Common myeloid progenitor, CD34-positive (primary cell): Measurements from ENCODE around the gene DNTT.

ENCODE experiments used
- CTCF ChIA-PET: fragments of 350-600 bp; sonication (Branson Sonifier 250); formaldehyde crosslinking; loops from one replicate; lab custom pipeline; 2021; ENCODE audit warnings: antibody characterized with exemption; lab: Charles Lee
- POLR2A ChIA-PET: fragments of 350-600 bp; sonication (Branson Sonifier 250); formaldehyde crosslinking; loops from one replicate; lab custom pipeline; 2021; ENCODE audit warnings: antibody characterized with exemption; lab: Charles Lee
- DNase-seq, 3 donors: peaks; one replicate each; pipeline versions ENCODE4 v3.0.0 to v3.0.0-alpha.2; 2013
- H3K27ac ChIP-seq, 2 experiments: 1 replicate in 1 of 2; 2 replicates in 1 of 2; pipeline ENCODE4 v1.7.0; 2013; ENCODE audit warnings: inconsistent platforms in 2 of 2, low read length in 2 of 2, mild to moderate bottlenecking in 2 of 2, low read depth in 1 of 2, moderate library complexity in 1 of 2; ENCODE audit not compliant: severe bottlenecking in 2 of 2, insufficient read depth in 1 of 2, poor library complexity in 1 of 2
- H3K27me3 ChIP-seq, 5 experiments: replicated peaks in 2 of 5; 1 replicate in 3 of 5; 2 replicates in 2 of 5; pipeline versions ENCODE4 v1.6.1 to v1.7.0; 2013; ENCODE audit warnings: low read length in 4 of 5, mild to moderate bottlenecking in 2 of 5, moderate library complexity in 2 of 5, inconsistent platforms in 1 of 5; ENCODE audit not compliant: insufficient read depth in 5 of 5, control insufficient read depth in 4 of 5
- H3K36me3 ChIP-seq, 4 experiments: 1 replicate in 2 of 4; 2 replicates in 2 of 4; pipeline versions ENCODE4 v1.6.1 to v1.7.0; 2013; ENCODE audit warnings: low read length in 3 of 4, control low read depth in 1 of 4, mild to moderate bottlenecking in 1 of 4; ENCODE audit not compliant: control insufficient read depth in 4 of 4, insufficient read depth in 4 of 4
- H3K4me1 ChIP-seq, 4 experiments: 1 replicate in 3 of 4; 2 replicates in 1 of 4; pipeline versions ENCODE4 v1.6.1 to v1.7.1; 2013; ENCODE audit warnings: low read length in 3 of 4, mild to moderate bottlenecking in 3 of 4, control low read depth in 1 of 4, inconsistent platforms in 1 of 4, moderate library complexity in 1 of 4; ENCODE audit not compliant: control insufficient read depth in 4 of 4, insufficient read depth in 4 of 4; ENCODE audit errors: control extremely low read depth in 1 of 4
- H3K4me3 ChIP-seq, 7 experiments: 1 replicate in 4 of 7; 2 replicates in 3 of 7; pipeline versions ENCODE4 v1.5.1 to v1.7.0; 2013; ENCODE audit warnings: mild to moderate bottlenecking in 7 of 7, low read length in 6 of 7, moderate library complexity in 6 of 7, inconsistent platforms in 2 of 7, low read depth in 2 of 7, control low read depth in 1 of 7; ENCODE audit not compliant: insufficient read depth in 4 of 7, control insufficient read depth in 1 of 7; ENCODE audit errors: extremely low read depth in 1 of 7
- H3K9me3 ChIP-seq, 5 experiments: 1 replicate in 4 of 5; 2 replicates in 1 of 5; pipeline versions ENCODE4 v1.6.1 to v1.7.1; 2013; ENCODE audit warnings: low read length in 4 of 5, mild to moderate bottlenecking in 2 of 5, inconsistent platforms in 1 of 5, low read depth in 1 of 5, moderate library complexity in 1 of 5; ENCODE audit not compliant: control insufficient read depth in 4 of 5, insufficient read depth in 2 of 5; ENCODE audit errors: control extremely low read depth in 1 of 5
- WGBS: methylation state at CpG from one replicate; pipeline ENCODE4 v1.1.5; 2013; ENCODE audit not compliant: insufficient coverage; 5-methylcytosine and 5-hydroxymethylcytosine counted together

Gene DNTT

GRCh38 chr10:96352027-96352426 is 47.8 kb downstream of the DNTT start:
- no peak overlapping the region for H3K27ac ChIP-seq
- no peaks in the 10 kb centered on the region for H3K9me3 ChIP-seq
- H3K4me1 ChIP-seq: no peaks in the 10 kb centered on the region
- H3K27me3 ChIP-seq: peaks cover 0 to 6% (median 0%) of the 10 kb centered on the region in 5 experiments
- ChIA-PET CTCF (interaction anchor here (1.2 kb wide), 1 partner anchor 23 kb away, joined by 3 read pairs; no protein-coding TSS in a partner anchor), POLR2A (no interaction called here)
- H3K4me3 ChIP-seq: no peak overlapping the region
- no peak for DNase-seq
- no peaks in the 10 kb centered on the region for H3K36me3 ChIP-seq

DNA sequence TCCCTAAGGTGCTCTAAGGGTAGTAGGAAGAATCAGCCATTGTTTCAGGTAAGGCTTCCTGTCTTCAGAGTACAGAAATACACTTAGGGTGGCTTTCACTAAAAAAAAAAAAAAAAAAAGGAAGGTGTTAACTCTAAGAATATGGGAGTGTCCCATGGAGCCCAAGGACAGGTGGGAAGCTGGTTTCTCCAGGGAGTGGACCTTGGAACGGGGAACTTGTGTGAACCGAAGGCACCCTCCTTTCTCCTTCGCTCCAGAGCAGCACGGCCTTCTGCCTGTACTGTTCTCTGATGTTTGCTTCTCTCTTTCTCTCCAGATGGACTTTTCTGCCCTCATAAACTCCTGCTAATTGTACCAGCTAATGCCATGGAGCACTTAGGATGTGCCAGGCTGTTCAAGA is 48.3 kb downstream of the DNTT start:
- Histone ChIP-seq H3K4me3 (no peak overlapping the region), H3K9me3 (no peaks in the 10 kb centered on the region), H3K27me3 (peaks cover 0 to 10% (median 0%) of the 10 kb centered on the region in 5 experiments), H3K27ac (no peak overlapping the region), H3K36me3 (no peaks in the 10 kb centered on the region), H3K4me1 (no peaks in the 10 kb centered on the region)
- ChIA-PET CTCF (interaction anchor here (1.2 kb wide), 1 partner anchor 22 kb away, joined by 3 read pairs; no protein-coding TSS in a partner anchor), POLR2A (no interaction called here)
- WGBS: 71% methylated on average over 4 of the region's 4 CpGs
- no peak for DNase-seq

DNA sequence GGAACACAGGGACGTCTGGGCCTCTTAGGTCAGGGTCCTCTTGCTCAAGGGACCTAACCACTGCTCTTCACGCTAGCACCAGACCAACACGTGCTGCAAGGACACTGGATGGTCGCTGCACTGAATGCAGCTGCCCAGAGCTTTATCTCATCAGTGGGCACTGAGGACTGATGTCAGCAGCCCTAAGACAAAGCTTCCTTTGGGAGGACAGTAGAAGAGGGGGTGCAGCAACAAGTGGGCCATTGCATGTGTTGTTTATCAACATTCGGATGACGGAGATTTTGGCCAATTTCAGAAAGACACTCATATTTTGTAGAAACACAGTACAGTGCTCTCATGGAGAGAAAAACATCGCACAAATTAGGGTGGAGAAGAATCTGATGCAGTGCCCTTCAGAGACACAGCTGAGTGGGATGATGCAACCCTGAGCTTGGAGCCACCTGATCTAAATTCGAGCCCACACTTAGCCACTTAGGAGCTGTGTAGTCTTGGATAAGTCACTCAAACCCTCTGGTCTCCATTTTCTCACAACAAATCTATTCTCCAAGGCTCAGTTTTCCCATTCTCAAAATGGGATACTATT is 52.9 kb downstream of the DNTT start:
- Histone ChIP-seq H3K4me3 (no peak overlapping the region), H3K9me3 (no peaks in the 10 kb centered on the region), H3K27me3 (peaks cover 0 to 15% (median 0%) of the 10 kb centered on the region in 5 experiments), H3K36me3 (no peaks in the 10 kb centered on the region), H3K4me1 (no peaks in the 10 kb centered on the region), H3K27ac (no peak overlapping the region)
- ChIA-PET CTCF (interaction anchor here (1.0 to 2.0 kb wide), 8 partner anchors 8 to 127 kb away, joined by 3 to 9 read pairs (median 4); no protein-coding TSS in a partner anchor), POLR2A (interaction anchor here (0.5 kb wide), 1 partner anchor 20 kb away, joined by 3 read pairs; no protein-coding TSS in a partner anchor)
- DNase-seq: no peak
- 84% methylated on average over 8 of the region's 8 CpGs for WGBS

DNA sequence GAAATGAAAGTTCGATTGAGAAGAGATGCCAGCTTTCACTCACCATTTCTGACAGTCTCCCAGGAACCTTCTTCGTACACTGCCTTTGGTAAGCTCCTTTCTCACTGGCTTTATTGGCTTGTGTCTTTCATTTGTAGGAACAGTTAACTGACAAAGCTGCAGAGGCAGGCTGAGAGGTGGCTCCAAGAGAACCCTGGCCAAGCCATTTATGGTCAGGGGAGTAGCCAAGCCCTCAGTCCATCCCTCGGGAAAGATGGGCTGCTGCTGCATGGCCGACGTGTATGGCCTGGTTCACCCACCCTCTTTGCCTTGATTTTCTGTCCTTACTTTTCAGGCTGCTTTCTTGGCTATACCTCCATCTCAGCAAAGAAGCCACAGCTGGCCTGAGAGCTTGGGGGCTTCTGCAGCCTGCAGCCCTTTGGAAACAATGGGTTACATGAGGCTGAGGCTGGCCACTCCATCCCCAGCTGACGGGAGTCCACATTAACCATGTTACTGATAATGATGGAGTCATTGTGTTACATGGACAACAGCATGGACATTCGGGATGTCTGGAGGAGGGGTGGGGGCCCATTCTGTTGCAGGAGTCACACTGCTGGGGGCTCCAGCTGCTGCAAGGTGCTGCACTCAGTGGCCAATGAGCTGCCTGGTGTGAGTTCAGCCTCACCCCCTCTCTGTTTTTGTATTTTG is 54.8 kb downstream of the DNTT start, which contains the start of gene OPALIN:
TSS of gene OPALIN (minus strand) at position 152 of the 690 bp plus-strand sequence. CDS start at position 46, 106 bp downstream.
- 85% methylated on average over 3 of the region's 7 CpGs for WGBS
- POLR2A ChIA-PET: no interaction called here
- no peak for DNase-seq
- peaks cover 0 to 1% (median 0%) of the 10 kb centered on the region in 5 experiments for H3K9me3 ChIP-seq
- no peak within 1 kb of the TSS for H3K4me3 ChIP-seq
- H3K27ac ChIP-seq: no peak within 1 kb of the TSS
- CTCF ChIA-PET: no interaction called here
- H3K36me3 ChIP-seq: no peaks in the 10 kb centered on the region
- peaks cover 0 to 15% (median 0%) of the 10 kb centered on the region in 5 experiments for H3K27me3 ChIP-seq
- H3K4me1 ChIP-seq: no peaks in the 10 kb centered on the region

DNA sequence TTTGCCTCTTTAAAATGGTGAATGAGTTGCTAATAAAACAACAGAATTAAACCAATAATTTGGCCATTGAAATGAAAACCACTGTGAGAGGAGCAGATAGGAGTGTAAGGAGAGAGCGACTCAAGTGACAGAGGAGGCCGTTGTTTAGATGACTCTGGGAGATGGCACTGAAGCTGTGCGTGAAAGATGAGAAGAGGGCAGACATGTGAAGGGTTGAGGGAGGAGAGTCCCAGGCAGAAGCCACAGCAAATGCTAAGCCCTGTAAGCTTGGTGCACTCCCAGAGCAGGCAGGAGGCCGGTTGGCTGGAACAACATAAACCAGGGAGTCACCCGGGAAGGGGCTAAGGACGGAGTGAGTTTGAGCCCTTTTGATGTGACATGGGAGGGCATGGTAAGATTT is 55.4 kb downstream of the DNTT start:
- Histone ChIP-seq H3K27ac (no peak overlapping the region), H3K36me3 (no peaks in the 10 kb centered on the region), H3K27me3 (peaks cover 0 to 15% (median 0%) of the 10 kb centered on the region in 5 experiments), H3K4me3 (no peak overlapping the region), H3K4me1 (no peaks in the 10 kb centered on the region), H3K9me3 (peaks cover 0 to 1% (median 0%) of the 10 kb centered on the region in 5 experiments)
- ChIA-PET POLR2A (no interaction called here), CTCF (no interaction called here)
- no peak for DNase-seq
- 100% methylated on average over 6 of the region's 6 CpGs for WGBS

DNA sequence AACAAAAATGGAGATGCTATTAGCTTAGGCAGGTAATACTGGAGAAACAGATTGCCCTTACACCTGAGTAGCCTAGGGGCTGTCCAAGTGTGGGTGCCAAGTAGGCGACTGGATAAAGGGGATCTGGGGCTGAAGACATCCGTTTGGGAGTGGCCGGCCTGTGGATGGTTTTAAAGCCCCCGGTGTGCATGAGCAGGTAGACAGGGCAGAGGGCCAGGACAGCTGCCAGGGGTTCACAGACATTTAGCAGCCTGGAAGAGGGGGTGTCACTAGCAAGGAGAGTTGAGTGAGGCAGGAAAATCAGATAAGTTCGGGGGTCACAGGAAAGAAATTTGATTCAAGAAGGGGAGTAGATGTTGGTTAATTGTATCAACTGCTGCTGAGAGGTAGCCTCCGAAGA is 56.1 kb downstream of the DNTT start:
- peaks cover 0 to 15% (median 0%) of the 10 kb centered on the region in 5 experiments for H3K27me3 ChIP-seq
- H3K4me1 ChIP-seq: no peaks in the 10 kb centered on the region
- DNase-seq: no peak
- no peak overlapping the region for H3K27ac ChIP-seq
- no peak overlapping the region for H3K4me3 ChIP-seq
- ChIA-PET CTCF (no interaction called here), POLR2A (no interaction called here)
- peaks cover 0 to 1% (median 0%) of the 10 kb centered on the region in 5 experiments for H3K9me3 ChIP-seq
- H3K36me3 ChIP-seq: no peaks in the 10 kb centered on the region
- 92% methylated on average over 6 of the region's 6 CpGs for WGBS

DNA sequence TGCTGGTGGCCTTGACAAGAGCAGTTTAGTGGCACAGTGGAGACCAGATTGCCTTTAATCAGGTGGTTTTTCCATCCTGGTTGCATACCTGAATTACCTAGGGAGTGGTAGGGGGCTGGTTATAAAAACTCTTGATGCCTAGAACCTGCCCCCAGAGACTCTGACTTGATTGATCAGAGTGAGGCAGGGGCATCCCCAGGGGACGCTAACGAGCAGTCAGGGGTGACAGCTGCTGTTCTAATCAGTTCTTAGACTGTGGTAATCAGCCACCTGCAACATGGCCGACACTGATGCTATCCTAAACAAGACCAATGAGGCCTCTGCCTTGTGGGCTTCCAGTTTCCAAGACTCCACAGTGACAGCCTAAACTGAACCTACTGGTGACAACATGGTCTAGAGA is 56.5 kb downstream of the DNTT start:
- CTCF ChIA-PET: interaction anchor here (2.0 to 2.1 kb wide), 2 partner anchors 10 to 14 kb away, joined by 6 to 10 read pairs; no protein-coding TSS in a partner anchor
- Histone ChIP-seq H3K4me3 (no peak overlapping the region), H3K4me1 (no peaks in the 10 kb centered on the region), H3K9me3 (peaks cover 0 to 1% (median 0%) of the 10 kb centered on the region in 5 experiments), H3K27ac (no peak overlapping the region), H3K27me3 (peaks cover 0 to 14% (median 0%) of the 10 kb centered on the region in 5 experiments), H3K36me3 (no peaks in the 10 kb centered on the region)
- POLR2A ChIA-PET: no interaction called here
- 95% methylated on average over 3 of the region's 3 CpGs for WGBS
- DNase-seq: no peak
